Kidney epithelial cell (primary cell): ENCODE results near the gene FLT1. TPM values are rescaled to one million over a fixed set of nuclear protein-coding genes. Genes with fewer than 3 reads are reported as not detected.

Experiments used
- DNase-seq: peaks from one replicate; pipeline ENCODE4 v3.0.0-alpha.2; 2010; ENCODE audit warnings: low read depth
- H3K27me3 ChIP-seq: 2 replicates; pipeline ENCODE4 v1.6.0; 2011; ENCODE audit warnings: low read length; ENCODE audit not compliant: control insufficient read depth, insufficient read depth
- H3K36me3 ChIP-seq: 2 replicates; pipeline ENCODE4 v1.5.1; 2011; ENCODE audit warnings: low read length; ENCODE audit not compliant: control insufficient read depth, insufficient read depth
- H3K4me3 ChIP-seq: 2 replicates; pipeline ENCODE4 v1.5.1; 2011; ENCODE audit warnings: low read depth, mild to moderate bottlenecking, control low read depth, low read length
- total RNA-seq: library from RNA; depleted of rRNA; stranded (reverse); fragments of >200 nt; gene quantifications from 2 replicates; pipeline ENCODE4 v1.2.3, GENCODE V29; 2015
- TF ChIP-seq, protein P1 (sequence below): IDR thresholded peaks from 2 replicates; pipeline ENCODE4 v1.5.1; 2011; ENCODE audit warnings: mild to moderate bottlenecking, moderate library complexity, low read length, control low read depth, inconsistent platforms; ENCODE audit not compliant: insufficient read depth, poor library complexity, severe bottlenecking

Gene FLT1
- total RNA-seq, 1 donor from 2014 or later = 0.96 TPM

DNA sequence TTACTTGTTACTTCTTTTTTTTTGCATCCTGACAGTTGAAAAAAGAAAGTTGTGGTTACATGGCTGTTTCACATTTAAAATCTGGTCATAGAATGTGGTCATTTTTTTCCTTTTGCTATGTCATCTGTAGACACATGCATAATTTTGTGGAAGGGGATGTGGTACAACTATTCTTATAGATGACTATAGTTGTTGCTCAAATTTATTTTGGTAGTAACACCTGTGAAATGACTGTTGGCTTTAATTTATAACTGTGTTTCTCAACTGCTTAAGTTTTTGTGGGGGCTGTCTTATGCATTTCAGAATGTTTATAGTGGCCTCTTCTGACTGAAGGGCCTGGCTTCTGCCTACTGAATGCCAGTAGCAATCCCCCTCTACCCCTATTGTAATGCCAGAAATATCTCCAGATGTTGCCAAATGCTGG lies 226.1 kb downstream of the FLT1 start:
- H3K4me3 ChIP-seq = no peak overlapping the region
- H3K27me3 ChIP-seq = no peaks in the 10 kb centered on the region
- H3K36me3 ChIP-seq = no peaks in the 10 kb centered on the region
- DNase-seq = no peak
- TF ChIP-seq, protein P1, sequence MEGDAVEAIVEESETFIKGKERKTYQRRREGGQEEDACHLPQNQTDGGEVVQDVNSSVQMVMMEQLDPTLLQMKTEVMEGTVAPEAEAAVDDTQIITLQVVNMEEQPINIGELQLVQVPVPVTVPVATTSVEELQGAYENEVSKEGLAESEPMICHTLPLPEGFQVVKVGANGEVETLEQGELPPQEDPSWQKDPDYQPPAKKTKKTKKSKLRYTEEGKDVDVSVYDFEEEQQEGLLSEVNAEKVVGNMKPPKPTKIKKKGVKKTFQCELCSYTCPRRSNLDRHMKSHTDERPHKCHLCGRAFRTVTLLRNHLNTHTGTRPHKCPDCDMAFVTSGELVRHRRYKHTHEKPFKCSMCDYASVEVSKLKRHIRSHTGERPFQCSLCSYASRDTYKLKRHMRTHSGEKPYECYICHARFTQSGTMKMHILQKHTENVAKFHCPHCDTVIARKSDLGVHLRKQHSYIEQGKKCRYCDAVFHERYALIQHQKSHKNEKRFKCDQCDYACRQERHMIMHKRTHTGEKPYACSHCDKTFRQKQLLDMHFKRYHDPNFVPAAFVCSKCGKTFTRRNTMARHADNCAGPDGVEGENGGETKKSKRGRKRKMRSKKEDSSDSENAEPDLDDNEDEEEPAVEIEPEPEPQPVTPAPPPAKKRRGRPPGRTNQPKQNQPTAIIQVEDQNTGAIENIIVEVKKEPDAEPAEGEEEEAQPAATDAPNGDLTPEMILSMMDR = no peak

DNA sequence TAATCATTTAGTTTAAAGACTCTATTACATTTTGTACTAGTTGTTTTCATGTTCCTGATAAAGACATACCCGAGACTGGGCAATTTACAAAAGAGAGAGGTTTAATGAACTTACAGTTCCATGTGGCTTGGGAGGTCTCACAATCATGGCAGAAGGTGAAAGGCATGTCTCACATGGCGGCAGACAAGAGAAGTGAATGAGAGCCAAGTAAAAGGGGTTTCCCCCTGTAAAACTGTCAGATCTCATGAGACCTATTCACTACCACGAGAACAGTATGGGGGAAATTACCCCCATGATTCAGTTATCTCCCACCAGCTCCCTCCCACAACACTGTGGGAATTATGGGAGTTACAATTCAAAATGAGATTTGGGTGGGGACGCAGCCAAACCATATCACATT lies 227.4 kb downstream of the FLT1 start:
- DNase-seq = no peak
- TF ChIP-seq, protein P1 = no peak
- no peaks in the 10 kb centered on the region for H3K36me3 ChIP-seq

DNA sequence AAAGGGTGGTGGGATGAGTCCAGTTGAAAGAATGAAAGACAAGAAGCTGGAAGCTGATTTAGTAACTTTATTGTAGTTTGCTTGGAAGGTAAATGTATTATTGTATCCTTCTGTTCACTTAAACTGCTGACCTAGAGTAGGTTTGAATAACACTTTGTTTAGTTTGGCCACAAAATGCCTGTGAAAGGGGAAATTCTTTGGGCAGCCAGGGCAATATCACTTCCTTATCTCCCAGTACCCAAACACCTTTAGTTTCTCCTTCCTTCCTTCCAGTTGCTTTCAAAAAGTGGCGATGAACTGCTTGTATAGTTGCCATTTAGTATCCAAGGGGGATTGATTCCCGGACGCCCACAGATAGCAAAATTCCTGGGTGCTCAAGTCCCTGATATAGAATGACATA lies 236.5 kb downstream of the FLT1 start:
- DNase-seq = no peak
- no peaks in the 10 kb centered on the region for H3K36me3 ChIP-seq

More for the DNA sequence above, 227.4 kb downstream of the FLT1 start:
- Histone ChIP-seq H3K27me3 (no peaks in the 10 kb centered on the region), H3K4me3 (no peak overlapping the region)

DNA sequence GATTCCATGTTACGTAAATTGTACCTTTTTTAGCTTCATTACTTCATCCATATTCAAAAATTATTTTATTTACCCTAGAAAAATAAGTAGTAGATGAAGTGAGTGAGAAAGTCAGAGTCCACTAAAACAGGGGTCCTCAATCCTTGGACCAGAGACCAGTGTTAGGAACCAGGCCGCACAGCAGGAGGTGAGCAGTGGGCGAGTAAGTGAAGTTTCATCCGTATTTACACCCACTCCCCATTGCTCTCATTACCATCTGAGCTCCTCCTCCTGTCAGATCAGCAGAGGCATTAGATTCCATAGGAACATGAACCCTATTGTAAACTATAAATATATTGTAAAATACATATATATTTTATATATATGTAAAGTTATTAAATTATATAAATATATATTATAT lies 237.6 kb downstream of the FLT1 start:
- no peaks in the 10 kb centered on the region for H3K27me3 ChIP-seq
- H3K36me3 ChIP-seq = no peaks in the 10 kb centered on the region
- TF ChIP-seq, protein P1 = no peak
- no peak overlapping the region for H3K4me3 ChIP-seq
- no peak for DNase-seq

More for the DNA sequence above, 236.5 kb downstream of the FLT1 start:
- TF ChIP-seq, protein P1 = no peak
- H3K4me3 ChIP-seq = no peak overlapping the region
- no peaks in the 10 kb centered on the region for H3K27me3 ChIP-seq

DNA sequence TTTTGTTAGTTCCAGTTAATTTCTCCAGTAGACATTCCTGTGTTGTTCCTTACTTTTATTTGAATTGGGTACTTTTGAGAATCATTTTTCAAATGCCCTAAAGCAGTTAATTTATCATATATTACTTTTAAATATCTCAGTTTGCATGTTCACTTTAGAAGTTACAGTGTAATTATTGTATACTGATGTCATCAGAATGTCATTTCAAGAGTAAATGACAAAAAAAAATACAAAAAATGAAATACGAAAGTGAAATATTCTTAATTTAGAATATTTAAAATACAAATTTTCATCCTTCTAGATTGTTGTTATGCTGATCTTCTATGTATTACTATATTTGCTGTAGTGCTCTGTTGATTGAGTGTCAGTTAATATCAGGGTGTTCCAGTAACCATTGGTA lies 242.4 kb downstream of the FLT1 start:
- Histone ChIP-seq H3K4me3 (no peak overlapping the region), H3K36me3 (no peaks in the 10 kb centered on the region)

DNA sequence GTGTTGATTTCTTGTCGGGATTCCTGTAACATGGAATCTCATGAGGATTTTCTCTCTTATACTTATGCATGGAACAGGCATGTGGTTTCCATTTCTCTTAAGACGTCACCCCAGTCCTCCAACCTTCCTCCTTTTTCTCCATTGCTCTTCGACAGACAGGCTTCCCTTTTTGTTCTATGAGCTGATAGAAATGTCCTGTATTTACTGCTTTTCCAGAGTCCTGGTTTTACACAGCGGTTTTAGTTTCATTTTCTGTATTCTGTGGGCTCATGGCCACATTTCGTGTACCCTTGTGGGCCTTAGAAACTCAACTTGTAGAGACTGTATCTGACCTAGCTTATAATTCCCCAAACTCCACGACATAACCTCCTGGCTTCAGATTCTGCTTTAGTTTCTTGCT lies 243.5 kb downstream of the FLT1 start:
- no peaks in the 10 kb centered on the region for H3K36me3 ChIP-seq
- DNase-seq = no peak
- TF ChIP-seq, protein P1 = no peak
- H3K4me3 ChIP-seq = no peak overlapping the region
- no peaks in the 10 kb centered on the region for H3K27me3 ChIP-seq

More for the DNA sequence above, 242.4 kb downstream of the FLT1 start:
- H3K27me3 ChIP-seq = no peaks in the 10 kb centered on the region
- TF ChIP-seq, protein P1 = no peak
- no peak for DNase-seq
